DOHH2 (cell line): ENCODE measurements around the gene MEF2A.
"Not testable (repeated sequence)": the region's sequence is repeated elsewhere in the genome, so short reads cannot be mapped to it uniquely, and the experiment has no call there.

Source experiments
- H3F3A ChIP-seq: fragments of 200-600 bp; sonication (generic), shearing (Covaris generic); 2 replicates; pipeline ENCODE4 v1.6.0; 2016; ENCODE audit warnings: antibody characterized with exemption, mild to moderate bottlenecking; ENCODE audit not compliant: control insufficient read depth, insufficient read depth
- H3K27ac ChIP-seq: fragments of 200-600 bp; sonication (generic); 2 replicates; pipeline ENCODE4 v1.5.1; 2014; ENCODE audit warnings: low read depth, mild to moderate bottlenecking, low read length, moderate library complexity
- H3K27me3 ChIP-seq: fragments of 200-600 bp; sonication (generic); 2 replicates; pipeline ENCODE4 v1.6.1; 2014; ENCODE audit warnings: mild to moderate bottlenecking, low read length, mixed read lengths; ENCODE audit not compliant: control insufficient read depth
- H3K36me3 ChIP-seq: fragments of 200-600 bp; sonication (generic); 2 replicates; pipeline ENCODE4 v1.6.1; 2014; ENCODE audit warnings: mild to moderate bottlenecking, low read length, moderate library complexity, mixed read lengths; ENCODE audit not compliant: control insufficient read depth
- H3K4me1 ChIP-seq: fragments of 200-600 bp; sonication (generic); 2 replicates; pipeline ENCODE4 v1.6.1; 2014; ENCODE audit warnings: mild to moderate bottlenecking, low read length, mixed read lengths; ENCODE audit not compliant: control insufficient read depth
- H3K4me2 ChIP-seq: fragments of 200-600 bp; sonication (generic); 2 replicates; pipeline ENCODE4 v1.6.0; 2014; ENCODE audit warnings: mild to moderate bottlenecking, low read length, moderate library complexity
- H3K4me3 ChIP-seq: fragments of 200-600 bp; sonication (generic); 2 replicates; pipeline ENCODE4 v1.5.1; 2014; ENCODE audit warnings: mild to moderate bottlenecking, low read length, mixed read lengths
- H3K79me2 ChIP-seq: fragments of 200-600 bp; sonication (generic); 2 replicates; pipeline ENCODE4 v1.6.1; 2014; ENCODE audit warnings: mild to moderate bottlenecking, low read length, mixed read lengths; ENCODE audit not compliant: control insufficient read depth
- H3K9me2 ChIP-seq: fragments of 200-600 bp; sonication (generic); replicated peaks from 2 replicates; pipeline ENCODE4 v1.6.1; 2014; ENCODE audit warnings: mild to moderate bottlenecking, low read length, mixed read lengths; ENCODE audit not compliant: control insufficient read depth
- H3K9me3 ChIP-seq: fragments of 200-600 bp; sonication (generic); 2 replicates; pipeline ENCODE4 v1.6.1; 2014; ENCODE audit warnings: antibody characterized with exemption, low read length, mixed read lengths; ENCODE audit not compliant: control insufficient read depth, insufficient read depth
- H4K20me1 ChIP-seq: fragments of 200-600 bp; sonication (generic); 2 replicates; pipeline ENCODE4 v1.6.0; 2014; ENCODE audit warnings: low read depth, mild to moderate bottlenecking, antibody characterized with exemption, low read length, moderate library complexity; ENCODE audit not compliant: control insufficient read depth, insufficient read depth
- EZH2phosphoT487 ChIP-seq: fragments of 200-600 bp; sonication (generic); IDR thresholded peaks from 2 replicates; pipeline ENCODE4 v1.6.1; 2017; ENCODE audit warnings: borderline replicate concordance, mild to moderate bottlenecking, antibody characterized with exemption, low read length, moderate library complexity, mixed read lengths
- TF ChIP-seq, protein P1 (sequence below): fragments of 200-600 bp; sonication (generic); IDR thresholded peaks from one replicate; pipeline ENCODE4 v1.5.1; 2014; ENCODE audit warnings: antibody characterized with exemption, mild to moderate bottlenecking, low read depth, low read length; ENCODE audit not compliant: poor library complexity, severe bottlenecking

MEF2A gene

DNA sequence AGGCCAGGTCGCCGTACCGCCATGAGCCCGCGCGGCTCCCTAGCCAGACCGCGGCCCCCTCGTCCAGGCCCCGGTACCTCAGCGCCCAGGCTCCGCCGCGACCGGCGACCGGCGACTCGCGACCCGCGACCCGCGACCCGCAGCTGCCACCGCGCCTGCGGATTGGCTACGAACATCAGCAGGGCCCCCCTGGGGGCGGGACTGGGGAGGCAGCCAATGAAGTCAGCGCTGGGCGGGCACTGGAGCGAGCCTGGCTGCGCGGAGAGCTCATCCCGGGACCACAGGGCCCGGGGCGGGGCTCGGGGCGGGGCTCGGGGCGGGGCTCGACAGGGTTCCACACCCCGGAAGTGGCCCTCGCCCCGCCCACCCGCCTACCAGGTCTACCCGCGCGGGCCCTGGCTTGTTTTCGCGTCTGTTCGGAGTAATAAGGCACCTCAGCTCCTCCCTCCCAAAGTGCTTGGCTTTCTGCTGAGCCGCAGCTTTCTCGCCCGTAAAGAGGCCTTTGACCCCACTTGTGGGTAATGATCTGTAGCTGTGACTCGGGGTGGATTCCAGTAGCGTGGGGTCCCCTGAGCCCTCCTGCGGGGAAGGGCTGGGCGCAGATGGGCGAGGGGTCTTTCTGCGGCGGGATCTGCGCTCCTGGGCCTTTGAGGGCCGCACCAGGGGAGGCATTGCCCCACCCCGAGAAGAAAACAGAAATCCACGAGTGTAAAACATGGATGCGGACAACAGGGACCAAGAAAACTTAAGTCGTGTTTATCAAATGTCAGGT lies 167.7 kb downstream of the MEF2A start, which contains the start of gene LYSMD4:
Gene LYSMD4 (minus strand): TSS at position 170 of the 772 bp plus-strand sequence. CDS start 1,438 bp downstream, outside the sequence.
- Histone ChIP-seq H3K4me3 (peak within 1 kb of the TSS; percentile 81), H4K20me1 (no peaks in the 10 kb centered on the region), H3F3A (no peaks in the 10 kb centered on the region), H3K27ac (no peak within 1 kb of the TSS), H3K9me2 (no peaks in the 10 kb centered on the region), H3K27me3 (no peaks in the 10 kb centered on the region), H3K9me3 (no peaks in the 10 kb centered on the region), H3K79me2 (no peaks in the 10 kb centered on the region), H3K4me2 (peak within 1 kb of the TSS; percentile 64), H3K4me1 (peaks cover 11% of the 10 kb centered on the region), H3K36me3 (no peaks in the 10 kb centered on the region)
- TF ChIP-seq, protein P1, sequence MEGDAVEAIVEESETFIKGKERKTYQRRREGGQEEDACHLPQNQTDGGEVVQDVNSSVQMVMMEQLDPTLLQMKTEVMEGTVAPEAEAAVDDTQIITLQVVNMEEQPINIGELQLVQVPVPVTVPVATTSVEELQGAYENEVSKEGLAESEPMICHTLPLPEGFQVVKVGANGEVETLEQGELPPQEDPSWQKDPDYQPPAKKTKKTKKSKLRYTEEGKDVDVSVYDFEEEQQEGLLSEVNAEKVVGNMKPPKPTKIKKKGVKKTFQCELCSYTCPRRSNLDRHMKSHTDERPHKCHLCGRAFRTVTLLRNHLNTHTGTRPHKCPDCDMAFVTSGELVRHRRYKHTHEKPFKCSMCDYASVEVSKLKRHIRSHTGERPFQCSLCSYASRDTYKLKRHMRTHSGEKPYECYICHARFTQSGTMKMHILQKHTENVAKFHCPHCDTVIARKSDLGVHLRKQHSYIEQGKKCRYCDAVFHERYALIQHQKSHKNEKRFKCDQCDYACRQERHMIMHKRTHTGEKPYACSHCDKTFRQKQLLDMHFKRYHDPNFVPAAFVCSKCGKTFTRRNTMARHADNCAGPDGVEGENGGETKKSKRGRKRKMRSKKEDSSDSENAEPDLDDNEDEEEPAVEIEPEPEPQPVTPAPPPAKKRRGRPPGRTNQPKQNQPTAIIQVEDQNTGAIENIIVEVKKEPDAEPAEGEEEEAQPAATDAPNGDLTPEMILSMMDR, result no peak
- no peak for TF ChIP-seq EZH2phosphoT487

GRCh38 chr15:99734040-99734291 lies 168.2 kb downstream of the MEF2A start:
- not testable (repeated sequence) for H3K9me2 ChIP-seq, H3K9me3 ChIP-seq, H4K20me1 ChIP-seq, H3K79me2 ChIP-seq, H3K27ac ChIP-seq, H3F3A ChIP-seq, H3K27me3 ChIP-seq, H3K36me3 ChIP-seq
- Histone ChIP-seq H3K4me2 (peak overlapping the region; percentile 64), H3K4me1 (peaks cover 11% of the 10 kb centered on the region), H3K4me3 (peak overlapping the region; percentile 66)

- Histone ChIP-seq H3K27me3 (no peaks in the 10 kb centered on the region), H3K4me2 (no peak overlapping the region), H3K9me3 (no peaks in the 10 kb centered on the region), H3K4me1 (peaks cover 11% of the 10 kb centered on the region), H3F3A (no peaks in the 10 kb centered on the region), H3K27ac (no peak overlapping the region), H3K79me2 (no peaks in the 10 kb centered on the region), H3K4me3 (no peak overlapping the region), H3K9me2 (no peaks in the 10 kb centered on the region), H4K20me1 (no peaks in the 10 kb centered on the region), H3K36me3 (no peaks in the 10 kb centered on the region)
- TF ChIP-seq, protein P1, result no peak
- no peak for TF ChIP-seq EZH2phosphoT487
These were observed 168.8 kb downstream of the MEF2A start for GRCh38 chr15:99734575-99734974.

DNA sequence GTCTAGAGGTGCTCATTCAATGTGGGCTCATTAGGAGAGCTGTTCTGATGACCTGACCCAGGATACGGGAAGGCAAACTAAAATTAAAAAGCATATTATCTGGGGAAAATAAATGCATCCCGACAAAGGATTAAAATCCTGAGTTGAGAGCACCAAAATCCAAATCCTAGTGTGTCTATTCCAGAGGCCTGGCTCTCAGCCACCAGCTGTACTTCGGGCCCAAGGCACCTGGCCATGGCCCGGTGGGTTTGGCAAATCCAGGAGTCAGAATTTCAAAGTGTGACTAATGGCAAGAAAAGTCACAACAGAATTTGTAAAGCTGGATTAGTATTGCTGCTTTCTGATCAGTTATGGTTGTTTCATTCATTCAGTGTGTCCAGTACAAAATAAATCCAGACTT lies 170.1 kb downstream of the MEF2A start:
- Histone ChIP-seq H3K4me3 (no peak overlapping the region), H3K4me1 (peaks cover 11% of the 10 kb centered on the region), H3K27me3 (no peaks in the 10 kb centered on the region), H3K9me2 (no peaks in the 10 kb centered on the region), H3K36me3 (no peaks in the 10 kb centered on the region), H3K4me2 (no peak overlapping the region), H3K27ac (no peak overlapping the region), H4K20me1 (no peaks in the 10 kb centered on the region), H3K79me2 (no peaks in the 10 kb centered on the region), H3F3A (no peaks in the 10 kb centered on the region), H3K9me3 (no peaks in the 10 kb centered on the region)
- TF ChIP-seq EZH2phosphoT487, result no peak
- TF ChIP-seq, protein P1, result no peak
